IPS-15b (cell line): Measurements from ENCODE around the gene SELENOO.

ENCODE experiments used
- H3K27me3 ChIP-seq: one replicate; pipeline ENCODE4 v1.6.1; 2013; ENCODE audit warnings: low read length; ENCODE audit not compliant: control insufficient read depth, insufficient read depth
- H3K36me3 ChIP-seq: one replicate; pipeline ENCODE4 v1.6.1; 2013; ENCODE audit warnings: low read length; ENCODE audit not compliant: control insufficient read depth, insufficient read depth
- H3K4me1 ChIP-seq: one replicate; pipeline ENCODE4 v1.6.1; 2013; ENCODE audit warnings: mild to moderate bottlenecking, low read length; ENCODE audit not compliant: control insufficient read depth, insufficient read depth
- H3K4me3 ChIP-seq: one replicate; pipeline ENCODE4 v1.5.1; 2013; ENCODE audit warnings: low read depth, low read length
- H3K9ac ChIP-seq: one replicate; pipeline ENCODE4 v1.6.1; 2013; ENCODE audit warnings: low read depth, mild to moderate bottlenecking, low read length
- H3K9me3 ChIP-seq: one replicate; pipeline ENCODE4 v1.6.1; 2013; ENCODE audit warnings: mild to moderate bottlenecking, low read length; ENCODE audit not compliant: control insufficient read depth, insufficient read depth

Gene SELENOO

GRCh38 chr22:50229370-50229769 is 28.6 kb downstream of the SELENOO start:
- H3K9ac ChIP-seq: no peak overlapping the region
- H3K4me1 ChIP-seq: no peaks in the 10 kb centered on the region
- no peaks in the 10 kb centered on the region for H3K9me3 ChIP-seq
- H3K4me3 ChIP-seq: no peak overlapping the region
- peaks cover 8% of the 10 kb centered on the region for H3K36me3 ChIP-seq
- no peaks in the 10 kb centered on the region for H3K27me3 ChIP-seq

GRCh38 chr22:50232481-50233151 is 31.8 kb downstream of the SELENOO start:
- no peaks in the 10 kb centered on the region for H3K9me3 ChIP-seq
- no peak overlapping the region for H3K9ac ChIP-seq
- H3K36me3 ChIP-seq: peaks cover 6% of the 10 kb centered on the region
- no peaks in the 10 kb centered on the region for H3K27me3 ChIP-seq
- no peaks in the 10 kb centered on the region for H3K4me1 ChIP-seq
- H3K4me3 ChIP-seq: no peak overlapping the region

GRCh38 chr22:50233223-50233622 is 32.4 kb downstream of the SELENOO start:
- H3K4me3 ChIP-seq: no peak overlapping the region
- no peaks in the 10 kb centered on the region for H3K4me1 ChIP-seq
- H3K9ac ChIP-seq: no peak overlapping the region
- no peaks in the 10 kb centered on the region for H3K9me3 ChIP-seq
- peaks cover 6% of the 10 kb centered on the region for H3K36me3 ChIP-seq
- no peaks in the 10 kb centered on the region for H3K27me3 ChIP-seq

- H3K9ac ChIP-seq: no peak overlapping the region
- no peaks in the 10 kb centered on the region for H3K9me3 ChIP-seq
- no peaks in the 10 kb centered on the region for H3K4me1 ChIP-seq
- H3K27me3 ChIP-seq: no peaks in the 10 kb centered on the region
- peaks cover 3% of the 10 kb centered on the region for H3K36me3 ChIP-seq
- H3K4me3 ChIP-seq: no peak overlapping the region
These were observed 36.1 kb downstream of the SELENOO start for GRCh38 chr22:50236731-50237409.

- Histone ChIP-seq H3K9ac (no peak overlapping the region), H3K4me1 (peaks cover under 1% of the 10 kb centered on the region), H3K9me3 (no peaks in the 10 kb centered on the region), H3K27me3 (no peaks in the 10 kb centered on the region), H3K4me3 (no peak overlapping the region), H3K36me3 (peaks cover 3% of the 10 kb centered on the region)
These were observed 37.9 kb downstream of the SELENOO start for GRCh38 chr22:50238755-50239154.

GRCh38 chr22:50242406-50242949 is 41.7 kb downstream of the SELENOO start:
- no peak overlapping the region for H3K9ac ChIP-seq
- peaks cover 4% of the 10 kb centered on the region for H3K4me1 ChIP-seq
- H3K4me3 ChIP-seq: no peak overlapping the region
- peaks cover 12% of the 10 kb centered on the region for H3K36me3 ChIP-seq
- H3K27me3 ChIP-seq: no peaks in the 10 kb centered on the region
- H3K9me3 ChIP-seq: no peaks in the 10 kb centered on the region

GRCh38 chr22:50243685-50244419 is 43.0 kb downstream of the SELENOO start:
- H3K4me1 ChIP-seq: peaks cover 4% of the 10 kb centered on the region

GRCh38 chr22:50244420-50245213 is 43.8 kb downstream of the SELENOO start, which contains the start of gene TUBGCP6:
Gene TUBGCP6 (minus strand): TSS chr22:50245023. CDS start chr22:50244459, 564 bp downstream.
- Histone ChIP-seq H3K4me1 (peaks cover 4% of the 10 kb centered on the region), H3K36me3 (peaks cover 16% of the 10 kb centered on the region)

More at GRCh38 chr22:50243685-50244419, 43.0 kb downstream of the SELENOO start:
- H3K36me3 ChIP-seq: peaks cover 16% of the 10 kb centered on the region
- no peak overlapping the region for H3K9ac ChIP-seq
- H3K4me3 ChIP-seq: peak overlapping the region; percentile 93
- H3K9me3 ChIP-seq: no peaks in the 10 kb centered on the region
- H3K27me3 ChIP-seq: no peaks in the 10 kb centered on the region

GRCh38 chr22:50245214-50246072 is 44.6 kb downstream of the SELENOO start:
- Histone ChIP-seq H3K27me3 (no peaks in the 10 kb centered on the region), H3K4me1 (peaks cover 4% of the 10 kb centered on the region), H3K9me3 (no peaks in the 10 kb centered on the region), H3K4me3 (peak overlapping the region; percentile 93), H3K36me3 (peaks cover 15% of the 10 kb centered on the region), H3K9ac (peak overlapping the region; percentile 85)

More at GRCh38 chr22:50244420-50245213, 43.8 kb downstream of the SELENOO start, which contains the start of gene TUBGCP6:
- Histone ChIP-seq H3K9me3 (no peaks in the 10 kb centered on the region), H3K9ac (peak within 1 kb of the TSS; percentile 97), H3K27me3 (no peaks in the 10 kb centered on the region), H3K4me3 (peak within 1 kb of the TSS; percentile 93)

- H3K36me3 ChIP-seq: peaks cover 15% of the 10 kb centered on the region
- H3K9ac ChIP-seq: no peak overlapping the region
- H3K9me3 ChIP-seq: no peaks in the 10 kb centered on the region
- H3K4me1 ChIP-seq: peaks cover 4% of the 10 kb centered on the region
- no peaks in the 10 kb centered on the region for H3K27me3 ChIP-seq
- peak overlapping the region; percentile 93 for H3K4me3 ChIP-seq
These were observed 45.7 kb downstream of the SELENOO start for GRCh38 chr22:50246242-50247175.
